OCI-LY7 (cell line): ENCODE measurements around the gene RIMBP2. TPM values are rescaled to one million over a fixed set of nuclear protein-coding genes. Genes with fewer than 3 reads are reported as not detected.

ENCODE experiments used
- BruUV-seq: library from RNA; stranded (reverse); fragments of 400-500 nt; replicated peaks from 2 replicates; lab custom pipeline; 2021; lab: Mats Ljungman, UMichigan
- CTCF ChIA-PET: fragments of 300-600 bp; sonication (Branson Sonifier 250); formaldehyde crosslinking; loops from one replicate; lab custom pipeline; 2022; ENCODE audit warnings: antibody characterized with exemption; ENCODE audit not compliant: unreplicated experiment; lab: Charles Lee
- POLR2A ChIA-PET: fragments of 300-600 bp; sonication (Branson Sonifier 250); formaldehyde crosslinking; loops from one replicate; lab custom pipeline; 2022; ENCODE audit warnings: antibody characterized with exemption; lab: Charles Lee
- DNase-seq: peaks from one replicate; pipeline ENCODE4 v3.0.0-alpha.2; 2015; ENCODE audit warnings: low spot score
- H2AFZ ChIP-seq: fragments of 200-600 bp; sonication (generic), shearing (Covaris generic); 2 replicates; pipeline ENCODE4 v1.6.1; 2014; ENCODE audit warnings: mild to moderate bottlenecking, antibody characterized with exemption, low read length, moderate library complexity
- H3K27ac ChIP-seq: fragments of 200-600 bp; sonication (generic); 2 replicates; pipeline ENCODE4 v1.5.1; 2014; ENCODE audit warnings: mixed run types, low read depth, mild to moderate bottlenecking, moderate library complexity, low read length, inconsistent platforms; ENCODE audit not compliant: poor library complexity, severe bottlenecking
- H3K36me3 ChIP-seq: fragments of 200-600 bp; sonication (generic); 2 replicates; pipeline ENCODE4 v1.6.1; 2014; ENCODE audit warnings: mild to moderate bottlenecking, antibody characterized with exemption, low read length, moderate library complexity, mixed read lengths; ENCODE audit not compliant: insufficient read depth
- H3K4me1 ChIP-seq: fragments of 200-600 bp; sonication (generic); 2 replicates; pipeline ENCODE4 v1.5.1; 2014; ENCODE audit warnings: mild to moderate bottlenecking, low read length; ENCODE audit not compliant: insufficient read depth, poor library complexity, severe bottlenecking
- H3K4me2 ChIP-seq: fragments of 200-600 bp; sonication (generic); 2 replicates; pipeline ENCODE4 v1.6.1; 2014; ENCODE audit warnings: mild to moderate bottlenecking, low read length
- H3K4me3 ChIP-seq: fragments of 200-600 bp; sonication (generic); 2 replicates; pipeline ENCODE4 v1.5.1; 2014; ENCODE audit warnings: mild to moderate bottlenecking, low read depth, low read length; ENCODE audit not compliant: poor library complexity, severe bottlenecking
- H3K79me2 ChIP-seq: fragments of 200-600 bp; sonication (generic); 2 replicates; pipeline ENCODE4 v1.6.1; 2016; ENCODE audit warnings: low read depth, mild to moderate bottlenecking, low read length, moderate library complexity, mixed read lengths; ENCODE audit not compliant: insufficient read depth
- H3K9me2 ChIP-seq: fragments of 200-600 bp; sonication (generic); 2 replicates; pipeline ENCODE4 v1.6.1; 2016; ENCODE audit warnings: mild to moderate bottlenecking, low read length, mixed read lengths; ENCODE audit not compliant: insufficient read depth
- H3K9me3 ChIP-seq: fragments of 200-600 bp; sonication (generic); 2 replicates; pipeline ENCODE4 v1.6.1; 2014; ENCODE audit warnings: mild to moderate bottlenecking, mixed run types, low read length, mixed read lengths
- H4K20me1 ChIP-seq: fragments of 200-600 bp; sonication (generic); 2 replicates; pipeline ENCODE4 v1.6.1; 2014; ENCODE audit warnings: mild to moderate bottlenecking, antibody characterized with exemption, low read length, moderate library complexity, mixed read lengths; ENCODE audit not compliant: insufficient read depth
- CTCF ChIP-seq: fragments of 200-600 bp; sonication (generic); conservative IDR thresholded peaks from 2 replicates; pipeline ENCODE4 v1.5.1; 2014; ENCODE audit warnings: mild to moderate bottlenecking, antibody characterized with exemption, low read length, moderate library complexity, mixed read lengths
- EZH2phosphoT487 ChIP-seq: fragments of 200-600 bp; sonication (generic); IDR thresholded peaks from 2 replicates; pipeline ENCODE4 v1.6.1; 2018; ENCODE audit warnings: low read depth, borderline replicate concordance, mild to moderate bottlenecking, mixed run types, antibody characterized with exemption, low read length, moderate library complexity, mixed read lengths
- intact Hi-C: fragments of 100-400 bp; cut with micrococcal nuclease; formaldehyde crosslinking; loops from one replicate; pipeline ENCODE4 v1.10.0; 2022; ENCODE audit not compliant: unreplicated experiment
- total RNA-seq, 2 experiments: library from RNA; depleted of rRNA in 1 of 2; stranded (reverse); fragments of >200 nt in 1 of 2; shearing (Covaris generic) in 1 of 2; gene quantifications; 2 replicates each; pipeline ENCODE4 v1.2.3, GENCODE V29; 2014 to 2022

Gene RIMBP2
- total RNA-seq, 2 experiments from 2014 or later: not detected

GRCh38 chr12:130704606-130705005 lies 11.5 kb downstream of the RIMBP2 start:
- Histone ChIP-seq H3K27ac (no peak overlapping the region), H3K4me2 (no peak overlapping the region), H4K20me1 (no peaks in the 10 kb centered on the region), H3K9me2 (no peaks in the 10 kb centered on the region), H3K79me2 (no peaks in the 10 kb centered on the region), H2AFZ (no peak overlapping the region), H3K4me3 (no peak overlapping the region), H3K4me1 (no peaks in the 10 kb centered on the region), H3K9me3 (no peaks in the 10 kb centered on the region), H3K36me3 (no peaks in the 10 kb centered on the region)
- CTCF ChIA-PET: no interaction called here
- POLR2A ChIA-PET: no interaction called here
- BruUV-seq: no TSS peak
- DNase-seq: no peak
- TF ChIP-seq CTCF: no peak
- no peak for TF ChIP-seq EZH2phosphoT487
- intact Hi-C loops: no loop called here

GRCh38 chr12:130703733-130704375 lies 12.2 kb downstream of the RIMBP2 start:
- Histone ChIP-seq H3K4me2 (no peak overlapping the region), H4K20me1 (no peaks in the 10 kb centered on the region), H3K4me1 (no peaks in the 10 kb centered on the region), H3K4me3 (no peak overlapping the region), H3K79me2 (no peaks in the 10 kb centered on the region), H3K36me3 (no peaks in the 10 kb centered on the region), H2AFZ (no peak overlapping the region), H3K9me2 (no peaks in the 10 kb centered on the region), H3K27ac (no peak overlapping the region), H3K9me3 (no peaks in the 10 kb centered on the region)
- intact Hi-C loops: no loop called here
- no peak for DNase-seq
- CTCF ChIA-PET: no interaction called here
- BruUV-seq: no TSS peak
- TF ChIP-seq EZH2phosphoT487 (no peak), CTCF (no peak)
- POLR2A ChIA-PET: no interaction called here

DNA sequence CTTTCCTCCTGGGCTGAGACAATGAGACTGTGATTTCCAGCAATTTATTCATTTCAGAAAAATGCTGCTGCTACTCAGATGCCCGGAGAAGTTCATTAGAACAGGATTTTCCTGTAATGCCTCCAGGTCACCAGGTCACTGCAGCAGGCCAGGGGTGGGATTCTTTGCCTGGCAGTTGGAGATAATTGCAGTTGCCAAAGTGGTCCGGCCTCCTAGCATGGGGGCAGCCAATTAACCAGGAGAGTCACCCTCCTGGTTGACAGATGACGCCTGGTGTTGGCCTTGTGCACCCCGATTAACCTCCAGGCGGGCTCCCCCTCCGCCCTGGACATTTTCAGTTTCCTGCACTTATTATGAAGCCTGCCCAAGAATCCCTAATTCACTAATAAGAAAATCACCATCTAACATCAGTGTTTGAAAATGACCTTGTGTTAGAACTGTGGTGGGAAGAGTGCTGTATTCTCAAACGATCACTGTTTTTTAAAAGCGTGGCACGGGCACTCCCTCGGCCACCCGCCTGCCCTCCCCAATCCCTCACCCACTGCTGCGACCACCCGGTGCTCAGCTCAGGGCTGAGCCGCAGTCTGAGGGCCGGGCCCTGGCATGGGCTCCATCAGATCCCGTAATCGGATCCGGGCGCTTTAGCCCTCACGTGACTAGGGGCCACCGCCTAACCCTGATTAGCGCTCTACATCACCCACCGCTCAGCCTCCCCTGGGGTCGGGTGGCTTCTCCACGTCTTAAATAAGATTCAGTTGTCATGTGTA lies 12.9 kb downstream of the RIMBP2 start:
- no peaks in the 10 kb centered on the region for H3K9me2 ChIP-seq
- no peak overlapping the region for H3K4me2 ChIP-seq
- BruUV-seq: no TSS peak
- TF ChIP-seq EZH2phosphoT487 (no peak), CTCF (no peak)
- no peak overlapping the region for H3K27ac ChIP-seq
- DNase-seq: no peak
- no peaks in the 10 kb centered on the region for H3K9me3 ChIP-seq
- intact Hi-C loops: no loop called here
- no peaks in the 10 kb centered on the region for H3K36me3 ChIP-seq
- H4K20me1 ChIP-seq: no peaks in the 10 kb centered on the region
- POLR2A ChIA-PET: no interaction called here
- CTCF ChIA-PET: no interaction called here
- no peak overlapping the region for H3K4me3 ChIP-seq
- no peaks in the 10 kb centered on the region for H3K4me1 ChIP-seq
- no peak overlapping the region for H2AFZ ChIP-seq
- H3K79me2 ChIP-seq: no peaks in the 10 kb centered on the region
